ENCODE measurements around the gene AGAP1. TPM values are rescaled to one million over a fixed set of nuclear protein-coding genes. Genes with fewer than 3 reads are reported as not detected.

The AGAP1 gene
- total RNA-seq, 1 experiment from 2014 or later = 56.4 TPM

DNA sequence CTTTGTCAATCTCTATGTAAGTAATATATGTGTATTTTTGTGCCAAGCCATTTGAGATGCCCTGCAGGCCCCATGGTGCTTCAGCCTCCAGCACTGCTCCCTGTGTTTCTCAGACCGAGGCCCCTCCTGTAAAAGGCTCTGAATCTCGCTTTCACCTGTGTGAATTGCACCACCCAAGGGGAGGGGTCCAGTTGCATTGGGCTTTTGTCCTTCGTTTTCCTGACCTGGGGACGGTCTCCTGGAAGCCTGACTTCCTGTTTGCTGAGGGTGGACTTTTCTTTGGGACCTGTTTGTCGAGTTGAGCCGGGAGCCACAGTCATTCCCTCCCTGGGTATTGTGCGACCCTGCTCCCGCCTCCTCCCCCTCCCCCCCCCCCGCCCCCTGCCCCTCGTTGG, 48.9 kb downstream of the AGAP1 start:
- H3K9me3 Mint-ChIP-seq (ENCODE audit: low read depth, unreplicated experiment) = no peaks in the 10 kb centered on the region
- H3K27ac Mint-ChIP-seq (ENCODE audit: unreplicated experiment) = peak overlapping the region; percentile 48
- peaks cover 10% of the 10 kb centered on the region for H3K36me3 Mint-ChIP-seq (ENCODE audit: insufficient read depth, unreplicated experiment)
- DNase-seq = peak; percentile 73
- H3K4me3 Mint-ChIP-seq (ENCODE audit: low read depth, unreplicated experiment) = peak overlapping the region; percentile 59
- intact Hi-C loops (cut with micrococcal nuclease; ENCODE audit: unreplicated experiment) = no loop called here
- BruUV-seq (replicated peaks) = no TSS peak
- CTCF ChIA-PET = interaction anchor here (1.0 to 1.3 kb wide), 2 partner anchors 9 kb away, joined by 4 to 6 read pairs; no protein-coding TSS in a partner anchor
- peaks cover 54% of the 10 kb centered on the region for H3K4me1 Mint-ChIP-seq (ENCODE audit: low read depth, unreplicated experiment)
- H3K27me3 Mint-ChIP-seq (ENCODE audit: unreplicated experiment) = no peaks in the 10 kb centered on the region
- TF ChIP-seq, protein P1, sequence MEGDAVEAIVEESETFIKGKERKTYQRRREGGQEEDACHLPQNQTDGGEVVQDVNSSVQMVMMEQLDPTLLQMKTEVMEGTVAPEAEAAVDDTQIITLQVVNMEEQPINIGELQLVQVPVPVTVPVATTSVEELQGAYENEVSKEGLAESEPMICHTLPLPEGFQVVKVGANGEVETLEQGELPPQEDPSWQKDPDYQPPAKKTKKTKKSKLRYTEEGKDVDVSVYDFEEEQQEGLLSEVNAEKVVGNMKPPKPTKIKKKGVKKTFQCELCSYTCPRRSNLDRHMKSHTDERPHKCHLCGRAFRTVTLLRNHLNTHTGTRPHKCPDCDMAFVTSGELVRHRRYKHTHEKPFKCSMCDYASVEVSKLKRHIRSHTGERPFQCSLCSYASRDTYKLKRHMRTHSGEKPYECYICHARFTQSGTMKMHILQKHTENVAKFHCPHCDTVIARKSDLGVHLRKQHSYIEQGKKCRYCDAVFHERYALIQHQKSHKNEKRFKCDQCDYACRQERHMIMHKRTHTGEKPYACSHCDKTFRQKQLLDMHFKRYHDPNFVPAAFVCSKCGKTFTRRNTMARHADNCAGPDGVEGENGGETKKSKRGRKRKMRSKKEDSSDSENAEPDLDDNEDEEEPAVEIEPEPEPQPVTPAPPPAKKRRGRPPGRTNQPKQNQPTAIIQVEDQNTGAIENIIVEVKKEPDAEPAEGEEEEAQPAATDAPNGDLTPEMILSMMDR (IDR thresholded peaks at IDR 0.05; ENCODE audit: unreplicated experiment) = no peak

DNA sequence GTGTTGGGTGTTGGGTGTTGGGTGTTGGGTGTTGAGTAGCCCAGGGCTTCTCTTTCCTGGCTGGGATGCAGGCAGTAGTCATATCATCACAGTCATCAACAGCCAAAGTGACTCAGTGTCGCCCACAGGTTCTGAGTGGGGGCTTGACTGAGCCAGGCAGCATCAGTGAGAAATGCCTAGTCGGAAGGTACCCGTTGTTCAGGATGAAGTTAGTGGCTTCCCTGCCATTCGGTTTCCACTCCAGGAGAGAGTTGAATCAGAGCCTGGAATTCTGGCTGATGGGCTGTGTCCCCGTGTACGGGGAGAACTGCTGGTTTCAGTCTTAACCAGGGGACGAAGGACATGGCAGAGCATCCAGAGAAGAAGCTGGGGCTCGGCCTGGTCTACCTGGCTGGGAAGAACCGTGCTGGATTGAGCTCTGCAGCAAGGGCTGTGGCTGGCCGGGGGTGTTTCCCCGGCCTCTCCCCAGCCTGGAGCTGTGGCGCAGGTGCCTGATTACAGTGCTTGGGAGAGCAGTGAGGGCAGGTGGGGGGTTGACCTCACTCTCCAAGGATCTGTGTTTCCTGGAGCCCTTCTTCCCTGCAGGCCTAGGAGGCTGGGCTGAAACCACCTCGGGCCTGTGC, 49.4 kb downstream of the AGAP1 start:
- intact Hi-C loops (cut with micrococcal nuclease; ENCODE audit: unreplicated experiment) = no loop called here
- peaks cover 49% of the 10 kb centered on the region for H3K4me1 Mint-ChIP-seq (ENCODE audit: low read depth, unreplicated experiment)
- H3K4me3 Mint-ChIP-seq (ENCODE audit: low read depth, unreplicated experiment) = peak overlapping the region; percentile 59
- TF ChIP-seq, protein P1 (IDR thresholded peaks at IDR 0.05; ENCODE audit: unreplicated experiment) = no peak
- H3K27ac Mint-ChIP-seq (ENCODE audit: unreplicated experiment) = peak overlapping the region; percentile 48
- CTCF ChIA-PET = interaction anchor here (0.7 to 1.3 kb wide), 2 partner anchors 9 to 32 kb away, joined by 3 to 6 read pairs; no protein-coding TSS in a partner anchor
- H3K9me3 Mint-ChIP-seq (ENCODE audit: low read depth, unreplicated experiment) = no peaks in the 10 kb centered on the region
- H3K27me3 Mint-ChIP-seq (ENCODE audit: unreplicated experiment) = no peaks in the 10 kb centered on the region
- peak; percentile 42 for DNase-seq
- BruUV-seq (replicated peaks) = no TSS peak
- peaks cover 10% of the 10 kb centered on the region for H3K36me3 Mint-ChIP-seq (ENCODE audit: insufficient read depth, unreplicated experiment)

DNA sequence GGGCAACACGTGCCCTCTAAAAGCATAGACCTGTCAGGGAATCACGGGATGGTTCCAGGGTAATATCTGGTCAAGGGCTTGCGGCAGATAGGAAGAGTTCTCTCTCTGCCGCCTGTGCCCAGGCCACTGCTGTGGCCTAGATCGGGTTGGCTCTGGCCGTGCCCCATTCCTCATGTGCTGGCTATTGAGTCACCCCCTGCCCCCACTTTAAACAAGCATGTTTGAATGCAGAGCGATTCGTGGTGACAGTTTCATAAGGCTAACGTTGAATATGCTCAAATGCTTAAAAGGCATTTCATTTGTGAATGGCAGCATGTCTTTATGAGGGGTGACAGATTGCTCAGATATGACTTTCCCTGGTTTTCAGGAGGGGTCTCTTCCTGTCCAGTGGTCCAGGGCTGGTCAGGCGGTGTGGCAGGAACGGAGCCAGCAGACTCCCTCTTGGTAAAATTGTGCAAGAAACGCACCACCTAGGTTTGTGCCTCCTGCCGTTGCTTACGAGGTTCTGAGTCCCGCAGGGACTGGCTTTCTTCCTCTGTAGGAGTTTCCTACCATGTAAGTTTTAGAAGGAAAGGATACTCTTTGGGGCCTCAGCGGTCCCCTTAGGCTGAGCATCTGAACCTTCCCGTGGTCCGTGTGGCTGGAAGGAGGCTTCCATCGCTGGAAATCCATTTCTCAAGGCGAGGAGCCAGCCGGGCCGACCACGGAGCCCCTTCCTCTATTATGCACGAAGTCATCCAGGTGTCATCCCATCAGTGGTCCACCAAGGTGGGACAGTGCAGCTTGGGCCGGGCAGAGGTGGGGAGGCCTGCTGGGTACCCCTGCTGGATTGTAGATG, 50.2 kb downstream of the AGAP1 start:
- H3K4me3 Mint-ChIP-seq (ENCODE audit: low read depth, unreplicated experiment) = peak overlapping the region; percentile 59
- no TSS peak for BruUV-seq (replicated peaks)
- TF ChIP-seq, protein P1 (IDR thresholded peaks at IDR 0.05; ENCODE audit: unreplicated experiment) = no peak
- no peaks in the 10 kb centered on the region for H3K27me3 Mint-ChIP-seq (ENCODE audit: unreplicated experiment)
- H3K4me1 Mint-ChIP-seq (ENCODE audit: low read depth, unreplicated experiment) = peaks cover 43% of the 10 kb centered on the region
- peak; percentile 43 for DNase-seq
- no peaks in the 10 kb centered on the region for H3K9me3 Mint-ChIP-seq (ENCODE audit: low read depth, unreplicated experiment)
- intact Hi-C loops (cut with micrococcal nuclease; ENCODE audit: unreplicated experiment) = no loop called here
- peaks cover 10% of the 10 kb centered on the region for H3K36me3 Mint-ChIP-seq (ENCODE audit: insufficient read depth, unreplicated experiment)
- CTCF ChIA-PET = interaction anchor here (0.7 to 1.3 kb wide), 2 partner anchors 8 to 33 kb away, joined by 3 to 6 read pairs; no protein-coding TSS in a partner anchor
- H3K27ac Mint-ChIP-seq (ENCODE audit: unreplicated experiment) = peak overlapping the region; percentile 48

DNA sequence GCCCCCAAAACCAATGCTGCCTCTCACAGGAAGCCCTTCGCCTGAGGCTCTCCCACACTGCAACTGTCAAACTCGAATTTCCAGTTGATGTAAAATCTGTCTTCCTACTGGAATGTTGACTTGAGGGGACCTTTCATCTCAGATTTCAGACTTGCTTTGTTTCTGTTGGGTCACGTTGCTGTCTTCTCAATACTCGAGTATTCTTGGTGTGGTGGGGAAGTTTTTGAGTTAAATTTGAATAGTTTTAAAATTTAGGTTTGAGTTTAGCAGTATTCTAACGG, 50.8 kb downstream of the AGAP1 start:
- DNase-seq = peak; percentile 22
- Mint-ChIP-seq H3K4me3 (ENCODE audit: low read depth, unreplicated experiment) (peak overlapping the region; percentile 43), H3K27ac (ENCODE audit: unreplicated experiment) (peak overlapping the region; percentile 11), H3K4me1 (ENCODE audit: low read depth, unreplicated experiment) (peaks cover 45% of the 10 kb centered on the region), H3K9me3 (ENCODE audit: low read depth, unreplicated experiment) (no peaks in the 10 kb centered on the region), H3K27me3 (ENCODE audit: unreplicated experiment) (no peaks in the 10 kb centered on the region), H3K36me3 (ENCODE audit: insufficient read depth, unreplicated experiment) (peaks cover 10% of the 10 kb centered on the region)
- BruUV-seq (replicated peaks) = no TSS peak
- TF ChIP-seq, protein P1 (IDR thresholded peaks at IDR 0.05; ENCODE audit: unreplicated experiment) = no peak
- intact Hi-C loops (cut with micrococcal nuclease; ENCODE audit: unreplicated experiment) = no loop called here
- CTCF ChIA-PET = no interaction called here

All from Calu3 (cell line).